Endodermal cell (in vitro differentiated cells): ENCODE results near the gene INSC. TPM values are rescaled to one million over a fixed set of nuclear protein-coding genes. Genes with fewer than 3 reads are reported as not detected.

Experiments
- DNase-seq: peaks from one replicate; pipeline ENCODE4 v3.0.0-alpha.2; 2017
- H3K27ac ChIP-seq: 2 replicates; pipeline ENCODE4 v1.5.1; 2013; ENCODE audit warnings: mild to moderate bottlenecking, low read depth, low read length, moderate library complexity
- H3K27me3 ChIP-seq: 2 replicates; pipeline ENCODE4 v1.6.1; 2013; ENCODE audit warnings: mild to moderate bottlenecking, low read length, moderate library complexity; ENCODE audit not compliant: insufficient read depth, control insufficient read depth, poor library complexity, severe bottlenecking
- H3K36me3 ChIP-seq: 2 replicates; pipeline ENCODE4 v1.7.0; 2013; ENCODE audit warnings: mild to moderate bottlenecking, low read length, moderate library complexity; ENCODE audit not compliant: control insufficient read depth, insufficient read depth
- H3K4me1 ChIP-seq: one replicate; pipeline ENCODE4 v1.7.0; 2013; ENCODE audit warnings: low read length; ENCODE audit not compliant: control insufficient read depth, insufficient read depth
- H3K4me3 ChIP-seq: 2 replicates; pipeline ENCODE4 v1.5.1; 2013; ENCODE audit warnings: mild to moderate bottlenecking, low read length, moderate library complexity
- H3K9ac ChIP-seq: 2 replicates; pipeline ENCODE4 v1.6.1; 2013; ENCODE audit warnings: mild to moderate bottlenecking, low read length, moderate library complexity; ENCODE audit not compliant: poor library complexity, severe bottlenecking; ENCODE audit errors: extremely low read depth
- H3K9me3 ChIP-seq: 2 replicates; pipeline ENCODE4 v1.6.1; 2013; ENCODE audit warnings: mild to moderate bottlenecking, low read length, moderate library complexity; ENCODE audit not compliant: control insufficient read depth
- H3K27ac Mint-ChIP-seq: 2 replicates; pipeline ENCODE4 v1.8.0; 2020; ENCODE audit warnings: mixed read lengths
- H3K27me3 Mint-ChIP-seq: 2 replicates; pipeline ENCODE4 v1.8.0; 2021; ENCODE audit warnings: mild to moderate bottlenecking, mixed read lengths; ENCODE audit not compliant: insufficient read depth
- H3K36me3 Mint-ChIP-seq: 2 replicates; pipeline ENCODE4 v1.8.0; 2020; ENCODE audit warnings: low read depth, mixed read lengths
- H3K4me1 Mint-ChIP-seq: 2 replicates; pipeline ENCODE4 v1.8.0; 2020; ENCODE audit warnings: mixed read lengths
- H3K4me3 Mint-ChIP-seq: 2 replicates; pipeline ENCODE4 v1.8.0; 2020; ENCODE audit warnings: mild to moderate bottlenecking, moderate library complexity, mixed read lengths
- H3K9me3 Mint-ChIP-seq: 2 replicates; pipeline ENCODE4 v1.8.0; 2020; ENCODE audit warnings: mild to moderate bottlenecking, mixed read lengths
- CTCF ChIP-seq: fragments of 200-600 bp; sonication (generic); conservative IDR thresholded peaks from 2 replicates; pipeline ENCODE4 v1.5.0; 2021; ENCODE audit warnings: antibody characterized with exemption, mild to moderate bottlenecking
- WGBS, 2 experiments: methylation state at CpG; one replicate each; pipeline versions ENCODE4 v1.1.5 to v1.1.7; 2013; ENCODE audit warnings: missing lambda C conversion rate in 2 of 2, mixed read lengths in 1 of 2; ENCODE audit not compliant: insufficient coverage in 1 of 2, insufficient read length in 1 of 2; 5-methylcytosine and 5-hydroxymethylcytosine counted together
- total RNA-seq, 2 donors: library from RNA; stranded (reverse); fragmentation: NEBNext Ultra II Directional in 1 of 2; extraction: Animal tissue kit (Norgen Biotek cat#: 25700) in 1 of 2; gene quantifications; 2 replicates in 1 of 2; 3 replicates in 1 of 2; pipeline ENCODE4 v1.2.1, GENCODE V29; 2021

Gene INSC
- total RNA-seq, 2 donors from 2014 or later, result not detected

- Histone ChIP-seq H3K36me3 (no peaks in the 10 kb centered on the region), H3K9ac (no peak overlapping the region), H3K4me1 (no peaks in the 10 kb centered on the region), H3K9me3 (no peaks in the 10 kb centered on the region), H3K27me3 (peaks cover 2% of the 10 kb centered on the region), H3K27ac (no peak overlapping the region), H3K4me3 (no peak overlapping the region)
- TF ChIP-seq CTCF, result no peak
- WGBS, 2 experiments, result 84 to 100% methylated on average over 1 to 4 of the region's 4 CpGs
- no peaks in the 10 kb centered on the region for H3K27me3 Mint-ChIP-seq
- H3K4me3 Mint-ChIP-seq, result no peak overlapping the region
- no peak overlapping the region for H3K27ac Mint-ChIP-seq
- DNase-seq, result no peak
- no peaks in the 10 kb centered on the region for H3K9me3 Mint-ChIP-seq
- H3K4me1 Mint-ChIP-seq, result no peaks in the 10 kb centered on the region
- no peaks in the 10 kb centered on the region for H3K36me3 Mint-ChIP-seq
These were observed 98.2 kb downstream of the INSC start for GRCh38 chr11:15212876-15213275.

- Mint-ChIP-seq H3K27me3 (no peaks in the 10 kb centered on the region), H3K4me1 (no peaks in the 10 kb centered on the region), H3K36me3 (no peaks in the 10 kb centered on the region), H3K9me3 (no peaks in the 10 kb centered on the region), H3K27ac (no peak overlapping the region), H3K4me3 (no peak overlapping the region)
- DNase-seq, result no peak
- 72 to 82% methylated on average over 2 of the region's 3 CpGs for WGBS, 2 experiments
- TF ChIP-seq CTCF, result no peak
- no peaks in the 10 kb centered on the region for H3K27me3 ChIP-seq
- H3K4me3 ChIP-seq, result no peak overlapping the region
- no peaks in the 10 kb centered on the region for H3K36me3 ChIP-seq
- H3K9me3 ChIP-seq, result no peaks in the 10 kb centered on the region
- H3K9ac ChIP-seq, result no peak overlapping the region
- H3K27ac ChIP-seq, result no peak overlapping the region
- no peaks in the 10 kb centered on the region for H3K4me1 ChIP-seq
These were observed 98.9 kb downstream of the INSC start for GRCh38 chr11:15213471-15214231.

- Mint-ChIP-seq H3K9me3 (no peaks in the 10 kb centered on the region), H3K4me1 (no peaks in the 10 kb centered on the region), H3K27me3 (no peaks in the 10 kb centered on the region), H3K36me3 (no peaks in the 10 kb centered on the region), H3K4me3 (no peak overlapping the region), H3K27ac (no peak overlapping the region)
- Histone ChIP-seq H3K27me3 (no peaks in the 10 kb centered on the region), H3K27ac (no peak overlapping the region), H3K36me3 (no peaks in the 10 kb centered on the region), H3K4me1 (no peaks in the 10 kb centered on the region), H3K9me3 (no peaks in the 10 kb centered on the region), H3K4me3 (no peak overlapping the region), H3K9ac (no peak overlapping the region)
- TF ChIP-seq CTCF, result no peak
- WGBS, 2 experiments, result 85% methylated on average over 2 of the region's 2 CpGs; no CpG with 5 or more reads in 1 of the 2 experiments
- DNase-seq, result no peak
These were observed 100.3 kb downstream of the INSC start for GRCh38 chr11:15215005-15215404.
